AG10803 (cell line): ENCODE measurements around the gene WDR43.

Experiments
- DNase-seq: peaks from one replicate; pipeline ENCODE4 v3.0.0; 2010; ENCODE audit warnings: low read depth
- H3K4me3 ChIP-seq: 2 replicates; pipeline ENCODE4 v1.5.1; 2011; ENCODE audit warnings: mild to moderate bottlenecking, low read length, control low read depth
- TF ChIP-seq, protein P1 (sequence below): conservative IDR thresholded peaks from 2 replicates; pipeline ENCODE4 v1.5.1; 2011; ENCODE audit warnings: mild to moderate bottlenecking, low read length, control low read depth, inconsistent platforms

WDR43 gene

DNA sequence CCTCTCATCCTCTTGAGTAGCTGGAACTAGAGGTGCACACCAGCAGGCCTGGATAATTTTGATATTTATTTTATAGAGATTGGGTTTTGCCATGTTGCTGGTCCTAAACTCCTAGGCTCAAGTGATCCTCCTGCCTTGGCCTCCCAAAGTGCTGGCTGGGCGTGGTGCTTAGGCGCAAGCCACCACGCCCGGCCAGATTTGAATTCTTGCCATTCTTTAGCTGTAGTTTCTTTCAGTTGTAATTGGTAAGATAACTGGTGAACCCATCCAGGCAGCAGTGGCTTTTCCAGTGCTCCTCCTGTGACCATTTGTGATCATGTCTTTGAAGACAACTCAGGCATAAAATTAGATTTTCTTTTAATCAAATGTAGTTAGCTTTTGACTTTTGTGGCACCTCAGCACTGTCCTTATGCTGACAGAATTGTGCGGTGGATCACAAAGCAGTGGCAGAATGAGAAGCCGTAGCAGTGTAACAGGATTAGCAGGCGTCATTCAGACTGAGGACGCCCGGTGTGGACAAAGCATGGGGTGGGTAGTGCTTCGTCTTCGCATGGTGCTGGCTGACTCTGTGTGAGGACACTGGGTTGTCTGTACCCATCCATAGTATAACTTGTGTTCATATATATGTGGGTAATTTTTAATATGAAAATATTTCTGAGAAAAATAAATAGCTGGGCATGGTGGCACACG, 56.6 kb downstream of the WDR43 start:
- no peak overlapping the region for H3K4me3 ChIP-seq
- DNase-seq, result no peak
- TF ChIP-seq, protein P1, sequence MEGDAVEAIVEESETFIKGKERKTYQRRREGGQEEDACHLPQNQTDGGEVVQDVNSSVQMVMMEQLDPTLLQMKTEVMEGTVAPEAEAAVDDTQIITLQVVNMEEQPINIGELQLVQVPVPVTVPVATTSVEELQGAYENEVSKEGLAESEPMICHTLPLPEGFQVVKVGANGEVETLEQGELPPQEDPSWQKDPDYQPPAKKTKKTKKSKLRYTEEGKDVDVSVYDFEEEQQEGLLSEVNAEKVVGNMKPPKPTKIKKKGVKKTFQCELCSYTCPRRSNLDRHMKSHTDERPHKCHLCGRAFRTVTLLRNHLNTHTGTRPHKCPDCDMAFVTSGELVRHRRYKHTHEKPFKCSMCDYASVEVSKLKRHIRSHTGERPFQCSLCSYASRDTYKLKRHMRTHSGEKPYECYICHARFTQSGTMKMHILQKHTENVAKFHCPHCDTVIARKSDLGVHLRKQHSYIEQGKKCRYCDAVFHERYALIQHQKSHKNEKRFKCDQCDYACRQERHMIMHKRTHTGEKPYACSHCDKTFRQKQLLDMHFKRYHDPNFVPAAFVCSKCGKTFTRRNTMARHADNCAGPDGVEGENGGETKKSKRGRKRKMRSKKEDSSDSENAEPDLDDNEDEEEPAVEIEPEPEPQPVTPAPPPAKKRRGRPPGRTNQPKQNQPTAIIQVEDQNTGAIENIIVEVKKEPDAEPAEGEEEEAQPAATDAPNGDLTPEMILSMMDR, result no peak

GRCh38 chr2:28951910-28952835, 57.7 kb downstream of the WDR43 start:
- TF ChIP-seq, protein P1, result no peak
- H3K4me3 ChIP-seq, result no peak overlapping the region
- DNase-seq, result peak; percentile 74

- H3K4me3 ChIP-seq, result no peak overlapping the region
- DNase-seq, result no peak
- TF ChIP-seq, protein P1, result no peak
Observed at GRCh38 chr2:28952836-28953211, 58.4 kb downstream of the WDR43 start.

GRCh38 chr2:28955467-28955866, 61.0 kb downstream of the WDR43 start:
- H3K4me3 ChIP-seq, result no peak overlapping the region
- DNase-seq, result no peak
- TF ChIP-seq, protein P1, result no peak

- no peak overlapping the region for H3K4me3 ChIP-seq
- peak; percentile 11 for DNase-seq
Observed at GRCh38 chr2:28956415-28956826, 62.0 kb downstream of the WDR43 start.

DNA sequence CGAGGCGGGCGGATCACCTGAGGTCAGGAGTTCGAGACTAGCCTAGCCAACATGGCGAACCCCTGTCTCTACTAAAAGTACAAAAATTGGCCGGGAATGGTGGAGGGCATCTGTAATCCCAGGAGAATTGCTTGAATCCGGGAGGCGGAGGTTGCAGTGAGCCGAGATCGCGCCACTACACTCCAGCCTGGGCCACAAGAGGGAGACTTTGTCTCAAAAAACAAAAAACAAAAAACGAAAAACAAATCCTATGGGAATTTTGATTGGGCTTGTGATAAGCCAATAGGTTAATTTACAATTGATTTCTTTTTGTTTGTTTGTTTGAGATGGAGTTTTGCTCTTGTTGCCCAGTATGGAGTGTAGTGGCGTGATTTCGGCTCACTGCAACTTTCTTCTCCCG, 62.4 kb downstream of the WDR43 start:
- no peak overlapping the region for H3K4me3 ChIP-seq
- TF ChIP-seq, protein P1, result peak; percentile 42

More at GRCh38 chr2:28956415-28956826, 62.0 kb downstream of the WDR43 start:
- TF ChIP-seq, protein P1, result peak; percentile 45

More for the DNA sequence above, 62.4 kb downstream of the WDR43 start:
- peak; percentile 5 for DNase-seq
